ENCODE measurements around the gene CAMSAP2. TPM values are rescaled to one million over a fixed set of nuclear protein-coding genes. Genes with fewer than 3 reads are reported as not detected.

The CAMSAP2 gene, protein sequence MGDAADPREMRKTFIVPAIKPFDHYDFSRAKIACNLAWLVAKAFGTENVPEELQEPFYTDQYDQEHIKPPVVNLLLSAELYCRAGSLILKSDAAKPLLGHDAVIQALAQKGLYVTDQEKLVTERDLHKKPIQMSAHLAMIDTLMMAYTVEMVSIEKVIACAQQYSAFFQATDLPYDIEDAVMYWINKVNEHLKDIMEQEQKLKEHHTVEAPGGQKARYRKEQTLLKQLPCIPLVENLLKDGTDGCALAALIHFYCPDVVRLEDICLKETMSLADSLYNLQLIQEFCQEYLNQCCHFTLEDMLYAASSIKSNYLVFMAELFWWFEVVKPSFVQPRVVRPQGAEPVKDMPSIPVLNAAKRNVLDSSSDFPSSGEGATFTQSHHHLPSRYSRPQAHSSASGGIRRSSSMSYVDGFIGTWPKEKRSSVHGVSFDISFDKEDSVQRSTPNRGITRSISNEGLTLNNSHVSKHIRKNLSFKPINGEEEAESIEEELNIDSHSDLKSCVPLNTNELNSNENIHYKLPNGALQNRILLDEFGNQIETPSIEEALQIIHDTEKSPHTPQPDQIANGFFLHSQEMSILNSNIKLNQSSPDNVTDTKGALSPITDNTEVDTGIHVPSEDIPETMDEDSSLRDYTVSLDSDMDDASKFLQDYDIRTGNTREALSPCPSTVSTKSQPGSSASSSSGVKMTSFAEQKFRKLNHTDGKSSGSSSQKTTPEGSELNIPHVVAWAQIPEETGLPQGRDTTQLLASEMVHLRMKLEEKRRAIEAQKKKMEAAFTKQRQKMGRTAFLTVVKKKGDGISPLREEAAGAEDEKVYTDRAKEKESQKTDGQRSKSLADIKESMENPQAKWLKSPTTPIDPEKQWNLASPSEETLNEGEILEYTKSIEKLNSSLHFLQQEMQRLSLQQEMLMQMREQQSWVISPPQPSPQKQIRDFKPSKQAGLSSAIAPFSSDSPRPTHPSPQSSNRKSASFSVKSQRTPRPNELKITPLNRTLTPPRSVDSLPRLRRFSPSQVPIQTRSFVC (N-terminal part only)
- 44.0 and 48.2 TPM in 2 replicates for total RNA-seq

DNA sequence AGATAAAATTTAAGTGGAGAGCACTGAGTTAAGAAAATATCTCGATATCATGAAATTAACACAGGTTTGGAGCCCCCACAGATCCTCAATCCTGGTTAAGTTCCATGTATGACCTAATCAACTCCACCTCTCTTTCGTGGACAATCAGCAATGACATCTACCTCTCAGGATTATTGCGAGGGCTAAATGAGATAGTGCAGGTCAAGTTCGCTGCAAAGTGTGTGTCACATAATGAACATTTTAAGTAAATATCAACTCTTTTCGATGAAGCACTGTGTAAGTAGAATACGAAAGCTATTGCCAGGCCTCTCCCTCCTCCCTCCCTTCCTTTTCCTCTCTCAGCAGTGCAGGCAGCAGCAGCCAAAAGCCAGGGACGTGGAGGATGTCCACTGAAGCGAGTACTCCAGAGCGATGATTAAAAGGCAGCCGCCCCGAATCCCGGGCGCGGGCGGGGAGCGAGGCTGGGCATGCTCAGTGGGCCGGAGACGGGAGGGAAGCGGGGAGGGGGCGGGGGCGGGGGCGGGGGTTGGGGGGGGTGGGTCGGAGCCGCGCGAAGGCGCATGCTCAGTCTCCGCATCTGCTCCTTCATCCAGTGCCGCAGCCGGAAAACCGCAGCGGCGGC is at the start of gene CAMSAP2:
CAMSAP2 (plus strand) TSS at position 567 of the 622 bp plus-strand sequence. CDS start 935 bp downstream, outside the sequence.

DNA sequence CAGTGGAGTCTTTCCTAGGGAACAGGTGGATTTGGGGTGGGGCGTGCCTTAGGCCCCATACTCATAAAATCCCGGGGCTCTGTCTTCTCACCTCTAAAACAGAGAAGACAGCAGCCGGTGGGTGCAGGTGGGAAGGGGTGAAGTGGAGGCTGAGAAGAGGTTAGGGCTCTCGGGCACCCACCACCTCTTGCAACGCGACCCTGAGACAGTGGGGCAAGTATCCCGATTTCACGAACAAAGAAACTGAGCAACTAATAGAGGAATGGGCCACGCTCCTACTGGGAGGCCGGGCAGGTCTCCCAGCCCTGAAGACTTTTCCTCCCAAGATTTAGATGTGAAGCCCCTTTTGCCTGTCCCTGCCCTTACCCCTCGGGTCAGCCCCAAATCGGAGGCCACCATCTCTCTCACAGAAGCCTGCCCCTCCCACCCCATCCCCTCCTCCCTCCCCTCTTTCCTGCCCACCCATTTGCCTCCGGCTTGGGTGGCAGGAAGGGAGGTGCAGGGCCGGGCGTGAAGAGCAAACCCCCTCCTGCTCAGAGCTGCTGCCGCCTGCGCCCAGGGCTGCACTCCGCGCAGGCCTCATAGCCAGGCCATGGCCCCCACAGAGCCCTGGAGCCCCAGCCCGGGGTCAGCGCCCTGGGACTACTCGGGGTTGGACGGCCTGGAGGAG is 133.9 kb downstream of the CAMSAP2 start, which contains the start of gene GPR25:
GPR25 (plus strand) TSS at position 536 of the 670 bp plus-strand sequence; CDS start at position 593, 57 bp downstream.

DNA sequence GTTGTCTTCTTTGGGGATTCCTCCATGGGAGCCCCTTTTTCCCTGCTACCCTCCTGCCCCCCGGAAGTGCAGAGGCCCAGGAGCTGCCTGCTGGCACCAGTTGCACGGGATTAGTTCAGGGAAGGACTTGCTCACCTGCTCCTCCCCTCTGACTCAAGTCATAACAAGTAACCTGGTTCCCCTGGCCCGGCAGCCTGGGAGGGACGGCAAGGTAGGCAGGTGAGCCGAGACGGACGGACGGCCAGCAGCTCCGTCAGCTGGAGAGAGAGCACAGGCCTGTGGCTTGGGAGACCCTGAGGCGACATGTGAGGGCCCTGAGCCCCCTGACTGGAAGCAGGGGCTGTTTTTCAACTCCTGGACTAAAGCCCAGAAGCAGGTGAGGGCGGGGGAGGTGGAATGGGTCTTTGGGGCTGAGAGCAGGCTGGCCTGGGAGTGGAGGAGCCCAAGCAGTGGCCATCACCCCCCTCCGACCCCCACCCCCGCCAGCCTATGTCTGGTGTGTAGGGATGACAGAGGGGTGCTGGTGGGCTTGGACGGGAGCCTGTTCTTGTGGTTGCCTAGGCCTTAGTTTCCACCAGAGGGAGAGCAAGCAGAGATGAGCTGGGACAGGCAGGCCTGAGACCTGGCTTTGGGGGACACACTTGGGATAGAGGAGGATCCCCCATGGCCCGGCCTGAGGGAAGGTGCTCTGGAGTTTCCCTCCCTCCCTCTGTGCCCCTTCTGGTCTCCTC is 156.2 kb downstream of the CAMSAP2 start, which contains the start of gene INAVA:
INAVA (plus strand) TSS at position 189 of the 731 bp plus-strand sequence. CDS start 3,501 bp downstream, outside the sequence.

Other genes with a start within 250 kb of the CAMSAP2 start
- 1.6 and 1.7 TPM in 2 replicates for gene KIF14, start 118.1 kb upstream of the CAMSAP2 start, total RNA-seq
- 17.9 and 18.5 TPM in 2 replicates for gene DDX59, start 69.0 kb upstream of the CAMSAP2 start, total RNA-seq
- not detected in 2 replicates for gene GPR25, start 134.1 kb downstream of the CAMSAP2 start, total RNA-seq
- 0.16 TPM in 1 of 2 replicates, not detected in the other for gene INAVA, start 156.0 kb downstream of the CAMSAP2 start, total RNA-seq